HG03439 (cell line): ENCODE results near the gene GRIK4.
"Not testable (repeated sequence)": the region's sequence is repeated elsewhere in the genome, so short reads cannot be mapped to it uniquely, and the experiment has no call there.

Experiments
- ATAC-seq: cut with Tn5 transposase; IDR thresholded peaks from one replicate; pipeline ENCODE4 v1.9.1; 2021; ENCODE audit warnings: mild to moderate bottlenecking, moderate library complexity; ENCODE audit not compliant: unreplicated experiment

GRIK4 gene, protein sequence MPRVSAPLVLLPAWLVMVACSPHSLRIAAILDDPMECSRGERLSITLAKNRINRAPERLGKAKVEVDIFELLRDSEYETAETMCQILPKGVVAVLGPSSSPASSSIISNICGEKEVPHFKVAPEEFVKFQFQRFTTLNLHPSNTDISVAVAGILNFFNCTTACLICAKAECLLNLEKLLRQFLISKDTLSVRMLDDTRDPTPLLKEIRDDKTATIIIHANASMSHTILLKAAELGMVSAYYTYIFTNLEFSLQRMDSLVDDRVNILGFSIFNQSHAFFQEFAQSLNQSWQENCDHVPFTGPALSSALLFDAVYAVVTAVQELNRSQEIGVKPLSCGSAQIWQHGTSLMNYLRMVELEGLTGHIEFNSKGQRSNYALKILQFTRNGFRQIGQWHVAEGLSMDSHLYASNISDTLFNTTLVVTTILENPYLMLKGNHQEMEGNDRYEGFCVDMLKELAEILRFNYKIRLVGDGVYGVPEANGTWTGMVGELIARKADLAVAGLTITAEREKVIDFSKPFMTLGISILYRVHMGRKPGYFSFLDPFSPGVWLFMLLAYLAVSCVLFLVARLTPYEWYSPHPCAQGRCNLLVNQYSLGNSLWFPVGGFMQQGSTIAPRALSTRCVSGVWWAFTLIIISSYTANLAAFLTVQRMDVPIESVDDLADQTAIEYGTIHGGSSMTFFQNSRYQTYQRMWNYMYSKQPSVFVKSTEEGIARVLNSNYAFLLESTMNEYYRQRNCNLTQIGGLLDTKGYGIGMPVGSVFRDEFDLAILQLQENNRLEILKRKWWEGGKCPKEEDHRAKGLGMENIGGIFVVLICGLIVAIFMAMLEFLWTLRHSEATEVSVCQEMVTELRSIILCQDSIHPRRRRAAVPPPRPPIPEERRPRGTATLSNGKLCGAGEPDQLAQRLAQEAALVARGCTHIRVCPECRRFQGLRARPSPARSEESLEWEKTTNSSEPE

GRCh38 chr11:120511116-120511819 lies at the start of gene GRIK4:
TSS of gene GRIK4 (plus strand) at chr11:120511748. CDS start at chr11:120660319, 148,571 bp downstream.
- peak; percentile 90 for ATAC-seq

DNA sequence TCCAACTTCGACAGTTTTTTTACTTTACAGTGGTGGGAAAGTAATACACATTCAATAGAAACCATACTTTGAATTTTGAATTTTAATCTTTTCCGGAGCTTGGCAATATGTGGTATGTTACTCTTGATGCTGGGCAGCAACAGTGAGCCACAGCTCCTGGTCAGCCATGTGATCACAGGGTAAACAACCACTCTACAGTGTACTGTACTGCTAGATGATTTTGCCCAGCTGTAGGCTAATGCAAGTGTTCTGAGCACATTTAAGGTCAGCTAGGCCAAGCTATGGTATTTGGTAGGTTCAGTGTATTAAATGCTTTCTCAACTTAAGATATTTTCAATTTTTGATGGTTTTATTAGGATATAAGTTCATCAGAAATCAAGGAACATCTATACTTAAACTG lies 48.7 kb upstream of the GRIK4 start:
- no peak for ATAC-seq

DNA sequence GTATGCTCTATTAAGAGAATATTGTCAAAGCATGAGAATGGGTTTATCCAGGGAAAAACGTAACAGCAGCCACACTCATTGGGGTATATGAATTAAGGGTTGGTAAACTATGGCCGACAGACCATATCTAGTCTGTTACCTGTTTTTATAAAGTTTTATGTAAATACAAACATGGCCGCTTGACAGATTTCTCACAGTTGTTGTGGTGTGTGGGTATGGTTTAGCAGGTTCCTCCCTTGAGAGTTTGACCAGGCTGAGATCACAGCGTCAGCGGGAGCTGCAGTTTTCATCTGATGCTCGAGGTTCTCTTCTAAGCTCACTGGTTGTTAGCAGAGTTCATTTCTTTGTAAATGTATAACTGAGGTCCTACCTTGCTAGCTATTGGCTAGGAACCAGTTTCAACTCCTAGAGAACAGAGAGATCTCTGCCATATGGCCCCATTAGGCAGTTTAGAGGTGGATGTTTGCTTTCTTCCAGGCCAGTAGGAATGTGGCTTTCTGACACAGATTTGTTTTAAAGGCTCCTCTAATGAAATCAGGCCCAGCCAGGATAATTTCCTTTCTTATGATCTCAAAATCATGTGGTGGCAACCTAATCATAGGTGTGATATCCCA lies 45.5 kb upstream of the GRIK4 start:
- ATAC-seq = no peak

- no peak for ATAC-seq
Observed at GRCh38 chr11:120467627-120468026, 43.9 kb upstream of the GRIK4 start.

- no peak for ATAC-seq
Observed at GRCh38 chr11:120471131-120471530, 40.4 kb upstream of the GRIK4 start.

DNA sequence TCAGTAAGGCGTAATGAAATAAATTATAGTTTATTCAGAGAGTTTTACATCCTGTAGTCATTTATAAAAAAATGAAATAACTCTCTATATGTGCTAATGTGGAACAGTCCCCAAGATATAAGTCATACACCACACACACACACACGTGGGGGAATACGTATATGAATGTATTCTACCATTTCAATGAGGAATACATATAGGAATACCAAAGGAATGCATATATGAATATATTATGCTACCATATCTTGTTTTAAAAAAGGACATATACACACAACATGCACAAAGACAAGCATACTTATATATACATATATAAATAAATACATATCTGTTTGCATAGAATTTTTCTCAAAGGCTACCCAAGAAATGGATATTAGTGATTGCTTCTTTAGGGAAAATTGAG lies 39.6 kb upstream of the GRIK4 start:
- no peak for ATAC-seq

DNA sequence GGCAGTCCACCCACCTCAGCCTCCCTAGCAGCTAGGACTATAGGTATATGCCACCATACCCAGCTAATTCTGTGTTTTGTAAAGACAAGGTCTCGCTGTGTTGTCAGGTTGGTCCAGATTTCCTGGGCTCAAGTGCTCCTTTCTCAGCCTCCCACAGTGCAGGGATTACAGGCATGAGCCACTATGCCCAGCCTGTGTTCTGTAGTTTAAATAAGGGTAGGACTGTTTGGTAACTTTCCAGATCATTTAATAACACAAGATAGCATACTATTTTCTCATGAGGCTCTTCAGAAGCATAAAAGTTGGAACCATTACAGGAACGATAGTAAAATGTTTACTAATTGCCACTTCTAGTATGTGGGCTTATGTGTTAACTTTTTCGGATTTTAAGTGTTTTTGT lies 38.0 kb upstream of the GRIK4 start:
- no peak for ATAC-seq

DNA sequence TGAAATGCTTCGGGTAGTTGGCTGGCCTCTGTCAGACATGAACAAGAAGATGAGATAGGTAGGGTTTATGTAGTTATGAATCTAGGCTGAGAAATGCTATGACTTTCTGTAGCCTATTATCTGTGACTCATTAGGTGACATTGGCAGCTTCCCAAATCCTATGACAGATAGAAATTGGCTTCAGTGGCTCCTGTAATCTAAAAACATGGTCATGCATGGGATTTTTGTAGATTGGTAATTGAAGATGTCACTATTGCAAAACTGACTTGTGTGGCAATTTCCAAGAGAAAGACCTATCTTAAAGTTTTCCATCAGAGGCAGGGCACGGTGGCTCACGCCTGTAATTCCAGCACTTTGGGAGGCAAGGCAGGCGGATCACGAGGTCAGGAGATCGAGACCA lies 29.4 kb upstream of the GRIK4 start:
- no peak for ATAC-seq

GRCh38 chr11:120484722-120485121 lies 26.8 kb upstream of the GRIK4 start:
- ATAC-seq = no peak

GRCh38 chr11:120486138-120486537 lies 25.4 kb upstream of the GRIK4 start:
- no peak for ATAC-seq

DNA sequence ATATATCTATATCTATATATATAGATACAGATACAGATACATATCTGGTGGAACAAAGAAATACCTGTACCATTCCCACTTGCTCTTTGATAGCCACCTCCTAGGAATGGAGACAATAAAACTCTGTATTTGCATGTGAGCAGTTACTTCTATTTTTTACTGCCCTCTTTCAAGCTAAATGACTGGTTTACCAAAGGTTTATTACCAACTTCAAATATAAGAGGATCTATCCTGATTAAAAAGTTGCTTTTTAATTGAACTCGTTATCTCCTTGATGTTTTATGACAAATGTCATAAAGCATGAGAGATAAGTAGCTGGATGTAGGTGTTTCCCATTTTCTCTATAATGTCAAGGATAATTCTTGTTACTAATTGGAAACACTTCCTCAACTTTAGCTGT lies 21.7 kb upstream of the GRIK4 start:
- ATAC-seq = no peak

DNA sequence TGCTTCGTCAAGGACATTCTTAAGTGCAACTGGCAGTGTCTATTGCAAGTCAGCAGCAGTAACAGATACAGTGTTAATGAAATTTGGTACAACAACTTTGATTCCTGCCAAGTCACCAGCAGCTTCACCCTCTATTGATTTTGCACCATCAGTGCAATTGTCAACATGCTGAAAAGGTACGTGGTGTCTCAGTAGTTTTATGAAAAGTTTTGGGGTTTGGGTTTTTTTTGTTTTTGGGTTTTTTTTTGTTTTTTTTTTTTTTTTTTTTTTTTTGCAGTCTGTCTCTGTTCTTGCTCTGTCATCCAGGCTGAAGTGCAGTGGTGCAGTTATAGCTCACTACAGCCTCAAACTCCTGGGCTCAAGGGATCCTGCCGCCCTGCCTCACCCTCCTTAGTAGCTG lies 19.1 kb upstream of the GRIK4 start:
- no peak for ATAC-seq

GRCh38 chr11:120494595-120494994 lies 17.0 kb upstream of the GRIK4 start:
- no peak for ATAC-seq

DNA sequence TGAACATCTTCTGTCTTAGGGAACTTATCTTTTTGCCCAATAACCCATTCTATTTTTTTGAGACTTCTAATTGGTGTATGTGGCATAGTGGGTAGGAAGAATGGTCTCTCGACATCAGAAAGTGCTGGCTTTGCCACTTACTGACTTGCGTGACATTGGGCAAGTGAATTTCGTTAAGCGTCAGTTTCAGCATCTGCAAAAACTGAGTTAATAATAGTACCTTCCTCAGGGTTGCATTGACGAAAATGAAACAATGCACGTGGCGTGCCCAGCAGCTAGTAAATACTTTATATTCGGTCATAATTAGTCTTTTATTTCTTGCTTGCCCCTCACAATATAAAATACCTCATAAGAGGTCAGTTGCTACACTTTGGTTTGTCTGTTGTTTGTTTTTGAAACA lies 12.5 kb upstream of the GRIK4 start:
- ATAC-seq = no peak

GRCh38 chr11:120499859-120500258 lies 11.7 kb upstream of the GRIK4 start:
- ATAC-seq = no peak

DNA sequence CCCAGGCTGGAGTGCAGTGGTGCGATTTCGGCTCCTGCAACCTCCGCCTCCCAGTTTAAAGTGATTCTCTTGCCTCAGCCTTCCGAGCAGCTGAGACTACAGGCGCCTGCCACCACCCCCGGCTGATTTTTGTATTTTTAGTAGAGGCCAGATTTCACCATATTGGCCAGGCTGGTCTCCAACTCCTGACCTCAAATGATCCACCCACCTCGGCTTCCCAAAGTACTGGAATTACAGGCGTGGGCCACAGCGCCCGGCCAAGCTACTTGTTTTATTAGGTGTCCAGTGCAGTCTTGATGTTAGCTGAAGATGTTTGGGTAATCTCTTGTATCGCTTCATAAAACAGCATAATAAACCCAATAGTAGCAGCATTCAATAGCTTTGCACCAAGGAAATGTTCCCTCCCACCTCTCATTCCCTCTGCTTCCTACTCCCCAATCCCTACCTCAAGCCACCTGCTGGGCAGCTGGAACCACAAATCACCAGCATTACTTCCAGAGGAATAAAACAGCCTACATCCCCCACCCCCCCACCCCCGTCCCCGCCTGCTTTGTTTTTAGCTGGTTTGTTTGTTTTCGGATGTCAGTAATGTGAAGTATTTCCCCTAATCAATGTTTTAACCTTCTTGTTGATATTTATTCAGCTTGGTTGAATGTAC lies 11.0 kb upstream of the GRIK4 start:
- no peak for ATAC-seq

DNA sequence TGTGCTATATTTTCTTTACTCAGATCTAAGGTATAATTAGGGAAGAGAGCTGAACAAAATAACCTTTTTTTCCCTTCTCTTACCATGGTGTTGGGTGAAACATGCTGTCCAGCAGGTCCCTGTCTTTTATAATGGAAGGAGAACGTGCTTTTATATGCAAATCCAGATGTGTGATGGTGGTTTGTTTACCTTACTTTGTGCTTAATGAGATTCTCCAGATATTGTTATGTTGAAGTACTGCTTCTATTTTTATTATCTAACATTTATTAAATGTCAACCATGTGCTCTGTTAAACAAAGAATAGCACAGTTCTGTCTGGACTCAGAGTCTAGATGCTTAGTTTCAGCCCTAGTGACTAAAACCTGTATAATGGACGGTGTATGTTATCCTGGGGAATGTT lies 10.1 kb upstream of the GRIK4 start:
- no peak for ATAC-seq

- no peak for ATAC-seq
Observed at GRCh38 chr11:120501976-120502755, 9.4 kb upstream of the GRIK4 start.

- ATAC-seq = not testable (repeated sequence)
Observed at GRCh38 chr11:120503529-120503928, 8.0 kb upstream of the GRIK4 start.
